ENCODE data around the gene RAB39A. TPM values are rescaled to one million over a fixed set of nuclear protein-coding genes. Genes with fewer than 3 reads are reported as not detected.
A peak's percentile ranks its signal among the peaks of the same experiment; 100 is the strongest.

RAB39A gene
- total and polyA plus RNA-seq, 10 of the 15 experiments (the other 5 are each of a cell fraction or from before 2014, with no cell fraction given): 0.10 to 9.2 (median 4.9) TPM

GRCh38 chr11:108008656-108009496, 80.6 kb downstream of the RAB39A start, which contains the start of gene CUL5:
Gene CUL5 (plus strand): TSS chr11:108008898. CDS start chr11:108009349, 451 bp downstream.
- Histone ChIP-seq H2AFZ (ENCODE audit: control insufficient read depth, low read depth, low read length) (peak within 1 kb of the TSS; percentile 94), H4K20me1 (ENCODE audit: control insufficient read depth, insufficient read depth) (no peaks in the 10 kb centered on the region), H3K4me2 (ENCODE audit: control insufficient read depth, insufficient read depth) (peak within 1 kb of the TSS; percentile 94), H3K27ac (ENCODE audit: control insufficient read depth, insufficient read depth) (peak within 1 kb of the TSS; percentile 80), H3K36me3 (ENCODE audit: control insufficient read depth in 2 of 2, insufficient read depth in 2 of 2, low read length in 1 of 2) (no peaks in the 10 kb centered on the region; a peak in 1 of 4 replicates), H3K4me1 (ENCODE audit: control insufficient read depth, insufficient read depth, low read length) (no peaks in the 10 kb centered on the region), H3K9me3 (replicated peaks; ENCODE audit: control insufficient read depth, insufficient read depth, low read length) (no peaks in the 10 kb centered on the region), H3K79me2 (ENCODE audit: control insufficient read depth, insufficient read depth, low read length) (peaks cover 52% of the 10 kb centered on the region), H3K27me3 (replicated peaks in 1 of 2; ENCODE audit: control insufficient read depth in 2 of 2, insufficient read depth in 2 of 2, low read length in 1 of 2) (no peaks in the 10 kb centered on the region), H3K9ac (ENCODE audit: control insufficient read depth, insufficient read depth, low read length) (peak within 1 kb of the TSS; percentile 85), H3K4me3 (peak within 1 kb of the TSS; percentile 80)
- peak; percentile 89 for ATAC-seq
- in situ Hi-C loops (cut with MboI): loop anchor here (10.0 kb wide), 1 partner anchor 646 kb away; no protein-coding TSS in a partner anchor
- intact Hi-C loops (cut with micrococcal nuclease; ENCODE audit: unreplicated experiment): loop anchor here (10.0 kb wide), 2 partner anchors 444 to 636 kb away; partner anchors contain the start of gene ALKBH8
- ChIA-PET CTCF (interaction anchor here (0.5 to 3.2 kb wide), 44 partner anchors 7 to 656 kb away, joined by 3 to 23 read pairs (median 3); partner anchors contain the start of genes ATM, C11orf65, DDX10 and NPAT), SMC1A (ENCODE audit: uncharacterized antibody, unreplicated experiment) (interaction anchor here (0.7 to 2.1 kb wide), 25 partner anchors 9 to 647 kb away, joined by 3 to 13 read pairs (median 4); partner anchors contain the start of gene ATM), RAD21 (ENCODE audit: unreplicated experiment) (interaction anchor here (0.6 to 3.3 kb wide), 19 partner anchors 9 to 657 kb away, joined by 3 to 30 read pairs (median 5); partner anchors contain the start of genes ATM and NPAT), POLR2A (interaction anchor here (0.7 to 1.7 kb wide), 12 partner anchors 10 to 206 kb away, joined by 3 to 7 read pairs (median 3); no protein-coding TSS in a partner anchor)
- DNase-seq (ENCODE audit: low read depth, low spot score): peak; percentile 60
- FAIRE-seq: peak; percentile 84
- under 1% methylated on average over 72 of the region's 72 CpGs for WGBS (ENCODE audit: insufficient coverage, insufficient replicate concordance, low lambda C conversion rate, missing lambda C conversion rate)
- no TSS peak for BruUV-seq (replicated peaks)
- TF ChIP-seq TAF1 (IDR thresholded peaks at IDR 0.05; ENCODE audit: borderline replicate concordance, low read depth, low read length) (peak; percentile 67; the same call in 1 of the 2 replicates), BRCA1 (IDR thresholded peaks at IDR 0.05; ENCODE audit: low read depth, low read length) (peak; percentile 80), STAT3 (IDR thresholded peaks at IDR 0.05; ENCODE audit: low read depth, low read length) (no peak), ZNF687 (IDR thresholded peaks at IDR 0.05) (peak; percentile 88), ZNF622 (IDR thresholded peaks at IDR 0.05) (no peak), EZH2 (IDR thresholded peaks at IDR 0.05; ENCODE audit: borderline replicate concordance, control insufficient read depth, low read depth, low read length) (no peak), NFYB (IDR thresholded peaks at IDR 0.05; ENCODE audit: insufficient read depth, low read depth, low read length) (no peak), E2F4 (IDR thresholded peaks at IDR 0.05; ENCODE audit: low read depth, low read length) (no peak), EP300 (IDR thresholded peaks at IDR 0.05; ENCODE audit: borderline replicate concordance in 1 of 2, control insufficient read depth in 1 of 2, low read depth in 2 of 2, low read length in 2 of 2) (no peak; a peak in 1 of 4 replicates), ZZZ3 (IDR thresholded peaks at IDR 0.05; ENCODE audit: control insufficient read depth, insufficient read length, low read depth) (no peak), POLR2AphosphoS5 (IDR thresholded peaks at IDR 0.05; ENCODE audit: low read length) (peak; percentile 91), PBX3 (IDR thresholded peaks at IDR 0.05; ENCODE audit: insufficient replicate concordance, low read depth, low read length) (no peak), DPF2 (IDR thresholded peaks at IDR 0.05) (peak; percentile 79)
